Measurements from ENCODE around the gene INTS6.
A peak's percentile ranks its signal among the peaks of the same experiment; 100 is the strongest.

The INTS6 gene

DNA sequence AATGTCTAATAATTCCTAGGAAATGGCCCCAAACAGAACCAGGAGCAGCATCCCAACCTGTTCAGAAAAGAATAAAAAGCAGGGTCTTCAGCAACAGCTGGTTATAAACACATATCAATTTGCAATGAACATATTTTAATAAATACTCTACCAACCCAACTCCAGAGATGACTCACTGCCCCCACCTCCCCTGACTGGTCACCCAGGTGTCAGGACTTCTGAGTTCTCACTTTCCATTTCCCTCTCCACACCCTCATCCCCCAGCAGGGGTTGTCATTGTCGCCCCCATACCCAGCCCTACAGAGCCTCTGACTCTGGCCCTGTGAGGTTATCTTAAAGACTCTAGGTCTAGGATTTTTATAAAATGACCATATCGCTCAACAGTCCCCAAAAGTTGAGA lies 106.4 kb downstream of the INTS6 start:
- no peak for DNase-seq (ENCODE audit: low read depth, low spot score)

DNA sequence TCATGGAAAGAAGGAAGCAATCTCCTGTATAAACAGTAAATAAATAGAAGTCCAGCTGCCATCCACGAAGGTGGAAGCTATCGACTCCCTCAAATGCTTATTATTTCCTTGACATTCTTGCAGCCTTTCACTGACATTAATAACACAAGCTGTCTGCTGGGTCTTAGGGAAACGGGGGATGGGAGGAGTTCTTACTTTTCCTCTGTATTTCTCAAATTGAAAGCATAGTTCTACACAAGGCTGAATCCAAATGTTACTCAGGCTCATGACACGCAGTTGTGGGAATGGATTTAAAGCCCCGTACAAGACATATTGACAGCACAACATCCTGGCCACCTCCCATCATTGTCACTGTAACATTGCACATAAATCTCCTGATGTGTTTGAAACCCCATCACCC lies 109.4 kb downstream of the INTS6 start:
- DNase-seq (ENCODE audit: low read depth, low spot score), result no peak

GRCh38 chr13:51342706-51343105 lies 110.1 kb downstream of the INTS6 start:
- DNase-seq (ENCODE audit: low read depth, low spot score), result no peak

DNA sequence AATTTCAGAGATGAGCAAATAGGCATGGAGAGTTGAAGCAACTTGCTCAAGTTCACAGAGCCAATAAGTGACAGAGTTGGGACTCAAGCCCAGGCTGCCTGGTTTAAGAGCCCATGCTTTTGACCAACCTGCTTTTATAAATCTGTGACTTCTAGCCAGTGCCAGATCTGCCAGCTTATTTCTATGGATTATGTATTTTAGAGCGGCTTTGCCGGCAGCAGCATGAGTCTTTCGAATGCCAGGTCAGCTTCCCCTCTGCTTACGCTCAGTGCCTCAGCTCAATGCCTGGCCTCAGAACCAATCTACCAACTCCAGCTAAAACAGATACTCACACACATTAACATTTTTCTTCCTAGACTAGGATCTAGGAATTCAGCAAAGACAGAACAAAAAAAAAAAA lies 111.0 kb downstream of the INTS6 start:
- no peak for DNase-seq (ENCODE audit: low read depth, low spot score)

GRCh38 chr13:51341232-51341631 lies 111.6 kb downstream of the INTS6 start:
- no peak for DNase-seq (ENCODE audit: low read depth, low spot score)

- no peak for DNase-seq (ENCODE audit: low read depth, low spot score)
Measured at GRCh38 chr13:51339952-51340732, 112.7 kb downstream of the INTS6 start.

GRCh38 chr13:51339354-51339753 lies 113.5 kb downstream of the INTS6 start, which contains the start of gene SERPINE3:
TSS of gene SERPINE3 (plus strand) at chr13:51339691. CDS start at chr13:51341092, 1,401 bp downstream.
- DNase-seq (ENCODE audit: low read depth, low spot score), result no peak

DNA sequence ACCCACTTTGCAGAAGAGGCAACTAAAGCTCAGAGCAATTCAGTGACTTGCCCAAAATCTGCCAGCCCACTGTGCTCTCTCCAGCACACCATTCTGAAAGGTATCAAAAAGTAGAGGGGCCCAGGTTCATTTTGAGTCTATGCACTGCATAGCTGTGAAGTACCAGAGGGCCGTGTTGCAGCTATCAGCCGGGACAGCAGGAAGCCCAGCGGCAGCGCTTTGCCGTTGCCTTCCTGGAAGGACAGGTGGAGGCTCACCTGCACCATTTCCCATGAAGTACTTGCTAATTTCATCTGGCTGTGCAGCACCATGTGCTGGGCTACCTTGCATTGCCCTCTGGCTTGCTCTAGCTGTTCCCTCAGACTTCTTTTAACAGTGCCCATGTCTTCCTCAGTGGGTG lies 116.1 kb downstream of the INTS6 start:
- no peak for DNase-seq (ENCODE audit: low read depth, low spot score)

- DNase-seq (ENCODE audit: low read depth, low spot score), result no peak
Measured at GRCh38 chr13:51333826-51334225, 119.0 kb downstream of the INTS6 start.

- no peak for DNase-seq (ENCODE audit: low read depth, low spot score)
Measured at GRCh38 chr13:51333421-51333820, 119.4 kb downstream of the INTS6 start.

DNA sequence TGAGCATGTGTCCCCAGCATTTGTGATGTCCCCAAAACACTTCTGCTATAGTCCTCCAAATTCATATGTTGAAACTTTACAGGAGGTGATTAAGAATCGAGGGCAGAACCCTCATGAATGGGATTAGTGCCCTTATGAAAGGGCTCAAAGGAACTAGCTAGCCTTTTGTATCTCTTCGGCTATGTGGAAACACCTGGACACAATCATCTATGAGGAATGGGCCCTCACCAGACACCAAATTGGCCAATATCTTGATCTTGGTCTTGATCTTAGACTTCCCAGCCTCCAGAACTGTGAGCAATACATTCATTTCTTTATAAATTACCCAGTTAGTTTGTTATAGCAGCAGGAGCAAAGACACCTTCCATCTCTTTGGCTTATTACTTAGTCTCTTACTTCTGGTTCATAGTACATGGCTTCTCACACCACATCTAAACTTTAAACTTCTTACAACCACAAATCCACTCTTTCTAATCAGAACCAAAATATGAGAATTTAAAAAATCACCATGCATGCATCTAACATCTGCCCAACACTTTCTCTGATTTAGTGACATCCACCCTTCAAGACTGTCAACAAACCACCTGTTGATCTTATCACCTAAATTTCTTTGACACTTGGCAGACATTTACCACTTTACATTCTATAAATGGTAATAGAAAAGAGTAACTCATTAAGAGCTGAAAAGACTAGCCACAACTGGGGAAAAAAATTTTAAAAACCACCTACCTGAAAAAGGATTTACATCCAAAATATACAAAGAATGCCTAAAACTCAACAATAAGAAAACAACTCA lies 120.1 kb downstream of the INTS6 start:
- no peak for DNase-seq (ENCODE audit: low read depth, low spot score)

DNA sequence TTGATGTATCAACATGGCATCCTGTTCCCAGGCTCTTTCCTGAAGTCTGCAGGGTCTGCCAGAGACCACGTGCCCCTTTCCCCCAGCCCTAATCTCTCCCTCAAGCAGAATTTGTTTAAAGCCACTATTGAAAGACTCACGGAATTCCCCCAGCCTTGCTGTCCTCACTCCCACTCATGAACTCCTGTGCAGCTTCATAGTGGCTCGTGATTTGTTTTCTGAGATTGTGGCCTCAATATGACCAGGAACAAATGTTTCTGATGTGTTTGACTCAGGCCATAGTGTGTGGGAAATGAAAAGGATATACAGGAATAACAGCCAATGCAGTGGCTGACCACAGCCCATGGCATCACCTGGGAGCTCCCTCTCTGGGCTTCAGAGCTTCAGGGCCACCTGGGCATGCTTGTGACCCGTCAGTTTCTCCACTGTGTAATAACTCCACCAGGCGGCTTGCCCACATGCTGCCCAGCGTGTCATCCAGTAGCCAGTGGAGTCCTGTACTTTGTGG lies 121.4 kb downstream of the INTS6 start:
- no peak for DNase-seq (ENCODE audit: low read depth, low spot score)

DNA sequence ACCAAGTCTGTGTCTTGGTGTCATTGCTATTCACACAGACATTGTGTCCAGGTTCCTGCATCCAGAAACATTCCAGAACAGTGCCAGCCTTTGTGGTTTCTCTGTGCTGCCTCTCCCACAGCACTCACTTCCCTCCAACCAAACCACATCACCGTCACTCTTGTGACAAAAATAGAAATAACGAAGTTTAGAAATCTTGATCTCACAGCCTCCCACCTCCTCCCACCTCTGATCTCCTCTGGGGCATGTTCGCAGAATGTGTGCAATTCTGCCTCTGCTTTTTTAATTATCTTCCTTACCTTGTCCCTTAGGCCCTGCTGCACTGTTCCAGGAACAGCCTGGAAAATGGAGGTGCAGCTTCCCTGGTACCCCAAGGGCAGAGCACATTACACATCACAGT lies 122.0 kb downstream of the INTS6 start:
- no peak for DNase-seq (ENCODE audit: low read depth, low spot score)

GRCh38 chr13:51329606-51330005 lies 123.2 kb downstream of the INTS6 start:
- DNase-seq (ENCODE audit: low read depth, low spot score), result no peak

- peak; percentile 83 for DNase-seq (ENCODE audit: low read depth, low spot score)
Measured at GRCh38 chr13:51328488-51328887, 124.3 kb downstream of the INTS6 start.

DNA sequence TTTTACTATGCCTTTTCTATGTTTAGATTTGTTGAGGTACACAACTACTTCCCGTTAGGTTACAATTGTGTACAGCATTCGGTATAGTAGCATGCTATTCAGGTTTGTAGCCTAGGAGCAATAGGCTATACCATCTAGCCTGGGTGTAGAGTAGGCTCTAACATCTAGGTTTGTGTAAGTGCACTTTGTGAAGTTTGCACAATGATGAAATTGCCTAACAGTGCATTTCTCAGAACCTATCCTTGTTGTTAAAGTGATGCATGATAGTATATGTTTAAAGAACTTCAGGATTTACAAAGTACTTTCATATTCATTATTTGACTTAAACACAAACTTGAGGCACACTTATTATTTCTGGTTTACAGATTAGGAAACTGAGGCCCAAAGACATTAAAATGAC lies 124.9 kb downstream of the INTS6 start:
- no peak for DNase-seq (ENCODE audit: low read depth, low spot score)

GRCh38 chr13:51326777-51327176 lies 126.1 kb downstream of the INTS6 start:
- DNase-seq (ENCODE audit: low read depth, low spot score), result no peak

- DNase-seq (ENCODE audit: low read depth, low spot score), result no peak
Measured at GRCh38 chr13:51325837-51326236, 127.0 kb downstream of the INTS6 start.

- peak; percentile 23 for DNase-seq (ENCODE audit: low read depth, low spot score)
Measured at GRCh38 chr13:51324714-51325420, 128.0 kb downstream of the INTS6 start.

DNA sequence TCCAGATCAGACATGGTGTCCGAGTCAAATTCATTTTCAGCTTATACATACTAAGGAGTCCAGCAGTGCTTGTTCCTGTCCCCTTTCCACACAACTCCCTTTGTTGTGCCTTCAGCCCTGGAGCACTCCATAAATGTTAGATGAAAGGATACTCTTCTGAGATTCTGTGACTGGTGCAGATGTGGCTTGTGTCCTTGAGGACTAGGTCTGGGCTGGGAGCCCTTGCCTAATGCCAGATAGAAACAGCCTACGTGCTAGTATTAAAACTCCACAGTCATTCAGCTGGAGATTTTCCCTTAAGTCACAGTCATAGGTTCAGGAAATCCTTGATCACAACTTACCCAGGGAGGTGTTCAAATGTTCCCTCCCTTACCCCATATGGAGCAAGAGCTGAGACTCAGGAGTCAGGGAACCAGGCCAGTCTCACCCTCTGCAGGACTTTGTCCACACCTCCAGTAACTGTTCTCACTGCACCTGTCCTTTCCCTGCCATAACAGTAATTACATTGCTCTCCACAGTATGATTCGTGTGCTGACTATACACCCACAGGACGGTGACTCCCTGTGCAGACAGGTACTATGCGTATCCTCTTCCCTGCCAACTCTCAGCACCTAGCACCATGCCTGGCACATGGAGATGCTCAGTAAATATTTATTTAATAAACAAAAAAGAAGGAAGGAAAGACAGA lies 128.9 kb downstream of the INTS6 start:
- DNase-seq (ENCODE audit: low read depth, low spot score), result no peak

DNA sequence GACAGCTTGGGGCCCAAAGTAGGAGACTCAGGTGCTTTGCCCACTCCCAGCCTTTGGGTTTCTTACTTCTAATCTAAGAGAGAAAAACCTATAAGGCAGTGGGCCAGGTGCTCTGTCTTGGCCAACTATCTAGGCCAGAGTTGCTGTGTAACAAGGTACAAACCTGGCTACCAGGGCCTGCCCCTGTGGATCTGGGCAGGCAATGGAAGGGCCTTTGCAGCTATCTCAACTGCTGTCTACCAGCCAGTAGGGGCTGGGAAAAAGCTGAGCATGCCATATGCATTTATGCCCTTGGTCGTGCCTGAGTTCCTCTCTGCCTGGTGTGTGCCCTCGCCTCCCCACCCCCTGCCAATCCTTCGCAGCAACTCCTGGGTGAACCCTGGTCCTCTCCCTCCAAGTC lies 130.0 kb downstream of the INTS6 start:
- no peak for DNase-seq (ENCODE audit: low read depth, low spot score)

DNA sequence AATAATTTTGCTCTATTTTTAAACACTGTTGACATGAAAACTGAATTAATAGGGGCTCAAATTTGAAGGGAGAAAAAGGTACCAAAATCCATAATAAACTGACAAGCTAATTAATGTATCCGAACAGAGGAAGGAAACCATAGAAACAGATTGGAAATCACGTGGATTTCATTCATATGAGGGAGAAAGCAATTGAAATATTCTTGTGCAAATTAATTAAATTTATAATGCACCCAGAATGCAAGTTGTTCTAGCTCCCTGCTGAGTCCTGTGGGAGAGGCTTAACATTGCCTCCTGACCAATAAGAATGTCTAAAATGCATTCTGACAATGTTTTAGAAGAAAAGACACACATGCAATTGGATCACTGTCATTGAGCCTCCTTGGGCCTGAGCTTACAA lies 131.0 kb downstream of the INTS6 start:
- DNase-seq (ENCODE audit: low read depth, low spot score), result no peak
